Renal pelvis (tissue), 4 donors: ENCODE measurements around the gene WASF3. TPM values are rescaled to one million over a fixed set of nuclear protein-coding genes. Genes with fewer than 3 reads are reported as not detected.
A peak's percentile ranks its signal among the peaks of the same experiment; 100 is the strongest.

ENCODE experiments used
- DNase-seq: peaks from one replicate; pipeline ENCODE4 v3.0.0-alpha.2; 2013
- polyA plus RNA-seq, 3 donors: library from polyadenylated mRNA; unstranded; fragments of 120-200 nt; gene quantifications; one replicate each; pipeline ENCODE4 v1.2.1, GENCODE V29; 2013; ENCODE audit not compliant: insufficient read length in 3 of 3

The WASF3 gene
- polyA plus RNA-seq, 3 donors: 41.4 to 54.2 (median 47.7) TPM

GRCh38 chr13:26540334-26540733, 17.1 kb upstream of the WASF3 start:
- no peak for DNase-seq

GRCh38 chr13:26541041-26541440, 16.4 kb upstream of the WASF3 start:
- DNase-seq: no peak

DNA sequence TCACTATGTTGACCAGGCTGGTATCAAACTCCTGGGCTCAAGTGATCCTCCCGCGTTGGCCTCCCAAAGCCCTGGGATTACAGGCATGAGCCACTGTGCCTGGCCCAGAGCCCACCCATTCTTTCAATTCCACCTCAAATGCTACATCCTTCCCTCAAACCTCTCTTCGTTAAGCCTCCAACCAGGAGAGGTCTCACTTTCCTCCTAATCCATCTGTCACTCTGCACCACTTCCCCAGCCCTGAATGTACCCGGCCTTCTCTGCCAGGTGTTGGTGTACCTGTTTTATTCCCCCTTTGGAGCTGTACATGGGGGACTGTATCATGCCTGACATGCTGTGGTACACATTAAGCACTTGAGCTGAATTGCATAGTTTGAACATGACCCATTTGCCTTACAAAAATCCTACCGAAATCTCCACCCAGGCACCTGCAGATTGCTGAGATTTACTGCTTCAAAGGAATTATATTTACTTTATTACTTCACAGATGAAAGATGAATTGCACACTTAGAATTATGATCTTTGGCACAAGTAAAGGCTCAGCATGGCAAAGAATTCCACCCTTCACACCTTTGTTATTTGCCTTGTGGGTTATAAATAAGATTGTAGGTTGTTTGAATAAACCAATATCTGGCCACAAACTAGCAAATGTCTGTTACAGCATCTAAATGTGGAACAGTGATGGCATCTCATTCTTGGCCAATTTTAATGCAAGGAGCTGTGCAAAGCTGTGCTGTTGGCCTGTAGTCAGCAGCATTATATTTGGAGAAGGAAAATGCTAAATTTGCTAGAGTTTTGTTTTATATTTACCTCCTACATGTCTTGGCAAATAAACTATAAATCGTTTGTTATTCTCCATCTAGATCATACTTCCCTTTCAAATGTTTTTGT, 15.6 kb upstream of the WASF3 start:
- DNase-seq: no peak

GRCh38 chr13:26544707-26545106, 12.8 kb upstream of the WASF3 start:
- no peak for DNase-seq

DNA sequence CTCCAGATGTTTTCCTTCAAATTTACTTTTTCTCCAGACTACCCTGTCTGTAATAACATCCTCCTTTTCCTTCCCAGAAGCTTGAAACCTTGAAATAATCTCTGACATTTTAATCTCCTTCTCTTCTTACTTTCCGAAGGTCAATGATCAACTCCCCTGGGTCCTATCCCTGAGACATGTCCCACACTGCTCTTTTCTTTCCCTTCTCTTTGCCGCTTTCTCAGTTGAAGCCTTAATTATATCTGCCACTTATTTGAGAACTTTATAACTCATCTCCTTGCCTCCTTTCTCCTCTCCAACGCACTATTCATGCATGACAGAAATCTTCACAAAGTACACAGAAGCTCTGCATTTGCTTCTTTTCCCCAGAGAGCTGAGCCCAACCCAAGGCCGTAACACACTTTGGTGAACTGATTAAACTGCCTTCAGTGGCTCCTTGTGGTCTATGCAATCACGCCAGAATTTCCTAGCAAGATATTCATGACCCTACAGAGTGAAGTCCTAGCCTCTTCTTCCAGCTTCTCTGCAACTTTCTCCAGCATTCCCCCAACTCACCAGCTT, 9.2 kb upstream of the WASF3 start:
- DNase-seq: peak; percentile 69

- DNase-seq: no peak
These were observed 7.8 kb upstream of the WASF3 start for GRCh38 chr13:26549713-26550112.

- no peak for DNase-seq
These were observed 6.1 kb upstream of the WASF3 start for GRCh38 chr13:26551255-26551860.

DNA sequence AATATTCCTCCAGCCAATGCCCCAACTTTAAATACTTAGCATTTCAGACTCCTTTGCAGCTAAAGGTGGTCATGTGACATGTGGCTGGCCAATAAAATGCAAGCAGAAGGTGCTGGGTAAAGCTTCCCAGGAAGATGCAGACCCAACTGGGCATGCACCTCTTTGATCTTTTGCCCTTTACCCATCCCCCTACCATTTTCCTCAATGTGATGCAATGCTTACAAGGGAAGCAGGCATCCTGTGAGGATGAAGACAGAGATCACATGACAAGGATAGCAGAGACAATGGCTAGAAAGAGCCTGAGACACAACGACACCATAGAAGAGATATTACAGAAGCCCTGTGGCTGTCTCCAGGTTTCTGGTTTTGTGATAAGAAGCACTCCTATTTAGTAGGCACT, 2.1 kb upstream of the WASF3 start:
- DNase-seq: no peak

DNA sequence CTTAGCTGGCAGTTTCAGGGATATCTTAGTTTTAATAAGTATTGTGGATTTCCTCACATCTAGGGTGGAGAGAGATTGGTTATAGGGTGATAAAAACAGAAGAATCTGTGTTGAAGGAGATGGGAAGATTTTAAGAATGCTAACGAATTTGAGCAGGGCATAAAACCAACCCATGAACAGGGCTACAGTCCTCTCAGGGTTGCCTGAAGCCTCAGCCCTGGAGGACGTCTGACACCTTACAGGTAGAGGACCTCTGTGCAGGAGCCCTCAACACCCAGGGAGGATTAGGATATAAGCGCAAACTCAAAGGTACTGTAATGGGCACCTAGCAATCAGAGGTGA, 461 bp upstream of the WASF3 start:
- DNase-seq: no peak

DNA sequence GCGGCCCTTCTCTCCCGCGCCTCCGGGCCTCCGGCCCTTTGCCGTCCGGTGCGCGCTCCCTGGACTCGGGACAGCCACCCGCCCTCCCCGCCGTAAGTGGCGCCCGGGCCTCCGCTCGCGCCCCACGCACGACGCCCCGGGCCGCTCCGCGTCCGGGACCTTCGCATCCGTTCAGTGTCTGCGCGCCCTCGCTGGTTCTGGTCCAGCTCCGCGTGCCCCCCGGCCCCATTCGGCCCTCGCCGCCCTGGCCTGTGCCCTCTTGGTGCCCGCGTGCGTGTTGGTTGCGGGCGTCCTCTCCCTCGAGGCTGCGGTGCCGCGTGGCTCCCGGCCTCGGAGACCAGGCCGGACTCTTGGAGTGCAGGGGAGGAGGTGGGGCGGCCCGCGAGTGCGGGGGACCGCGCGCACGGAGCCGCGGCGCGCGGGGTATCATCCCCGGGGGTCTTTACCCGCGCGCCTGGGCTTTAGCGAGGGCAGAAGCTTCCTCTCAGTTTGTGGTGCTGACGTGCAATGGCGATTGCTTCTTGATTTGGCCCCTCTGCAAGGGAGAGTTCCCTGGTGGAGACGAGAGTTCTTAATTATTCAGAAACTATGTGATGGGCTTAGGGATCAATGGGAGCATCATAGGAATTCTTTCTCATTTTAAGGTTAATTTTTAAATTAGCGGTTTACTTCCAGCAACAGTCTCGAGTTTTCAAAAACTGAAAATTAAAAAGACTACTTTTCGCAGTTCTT, 757 bp downstream of the WASF3 start:
- DNase-seq: no peak

DNA sequence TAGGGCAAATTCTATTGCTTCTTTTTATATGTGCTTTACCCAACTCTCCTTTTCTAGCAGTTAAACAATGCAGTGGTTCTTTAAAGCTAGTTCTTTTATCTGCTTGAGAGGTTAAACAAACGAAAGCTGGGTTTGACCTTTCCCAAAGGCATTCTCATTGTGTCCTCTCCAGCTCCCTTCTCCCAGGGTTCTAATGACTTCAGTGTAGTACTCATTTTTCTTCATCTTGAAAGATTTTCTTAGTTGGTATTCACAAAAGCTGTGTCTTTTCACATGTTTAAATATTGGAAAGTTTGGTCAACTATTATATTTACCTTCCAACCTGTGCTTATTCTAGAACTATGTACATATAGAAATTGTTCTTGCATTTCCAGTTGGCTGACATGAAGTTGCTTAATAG, 1.5 kb downstream of the WASF3 start:
- no peak for DNase-seq

DNA sequence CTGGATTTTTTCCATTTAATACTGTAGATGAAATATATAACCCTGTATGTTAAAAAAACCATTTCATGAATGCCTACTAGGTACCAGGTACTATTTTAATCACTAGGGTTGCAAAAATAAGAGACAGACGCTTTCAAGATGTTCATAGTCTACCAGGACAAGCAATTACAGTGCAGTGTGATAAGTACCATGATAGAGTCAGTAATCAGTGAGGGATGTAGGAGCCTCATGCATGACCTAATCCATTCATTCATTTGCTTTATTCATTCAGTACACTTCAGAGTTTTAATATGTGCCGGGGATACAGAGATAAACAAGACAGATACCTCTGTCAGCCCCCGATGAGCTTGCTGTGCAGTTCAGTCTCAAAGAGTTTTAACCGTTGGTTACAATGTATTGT, 3.0 kb downstream of the WASF3 start:
- DNase-seq: no peak

GRCh38 chr13:26561067-26561466, 3.6 kb downstream of the WASF3 start:
- DNase-seq: no peak

- DNase-seq: peak; percentile 50
These were observed 4.4 kb downstream of the WASF3 start for GRCh38 chr13:26561651-26562511.

- no peak for DNase-seq
These were observed 5.0 kb downstream of the WASF3 start for GRCh38 chr13:26562512-26562890.

DNA sequence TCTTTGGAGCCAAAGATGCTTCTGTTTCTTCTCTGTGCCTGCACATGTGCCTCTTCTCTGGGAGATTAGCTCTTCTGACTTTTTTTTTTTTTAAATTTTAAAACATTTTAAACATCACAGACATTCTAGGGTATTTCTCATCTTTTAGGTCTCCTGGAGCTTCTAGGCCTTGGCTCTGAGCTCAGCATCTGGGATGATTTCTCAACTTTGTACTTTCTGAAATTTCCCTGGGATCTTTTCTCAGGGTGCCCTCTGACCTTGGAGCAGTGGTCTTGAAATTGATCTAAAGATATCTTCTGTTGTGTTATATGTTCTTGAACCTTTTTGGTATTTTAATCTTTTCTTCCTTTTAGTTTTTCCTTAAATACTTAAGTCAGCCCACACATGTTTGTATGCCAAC, 6.2 kb downstream of the WASF3 start:
- DNase-seq: no peak

- no peak for DNase-seq
These were observed 10.8 kb downstream of the WASF3 start for GRCh38 chr13:26568132-26568815.

- DNase-seq: no peak
These were observed 14.0 kb downstream of the WASF3 start for GRCh38 chr13:26571518-26571917.

DNA sequence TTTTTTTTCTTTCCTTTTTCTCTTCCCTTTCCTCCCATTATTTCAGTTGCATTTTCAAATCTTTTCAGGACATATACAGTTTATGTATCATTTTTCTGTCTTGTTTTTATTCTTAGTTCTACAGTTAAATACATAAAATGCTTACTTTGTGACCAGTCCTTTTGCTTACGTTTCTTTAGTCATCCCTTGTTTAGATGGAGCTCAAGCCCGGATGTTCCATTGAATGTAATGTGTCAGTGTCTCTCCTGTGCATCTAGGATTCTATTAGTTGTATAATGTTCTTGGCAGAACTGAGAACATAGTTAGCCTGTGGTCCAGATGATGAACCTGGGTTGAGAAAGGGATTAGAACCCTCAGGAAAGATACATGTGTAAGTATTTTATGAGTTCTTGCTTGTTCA, 17.8 kb downstream of the WASF3 start:
- no peak for DNase-seq

DNA sequence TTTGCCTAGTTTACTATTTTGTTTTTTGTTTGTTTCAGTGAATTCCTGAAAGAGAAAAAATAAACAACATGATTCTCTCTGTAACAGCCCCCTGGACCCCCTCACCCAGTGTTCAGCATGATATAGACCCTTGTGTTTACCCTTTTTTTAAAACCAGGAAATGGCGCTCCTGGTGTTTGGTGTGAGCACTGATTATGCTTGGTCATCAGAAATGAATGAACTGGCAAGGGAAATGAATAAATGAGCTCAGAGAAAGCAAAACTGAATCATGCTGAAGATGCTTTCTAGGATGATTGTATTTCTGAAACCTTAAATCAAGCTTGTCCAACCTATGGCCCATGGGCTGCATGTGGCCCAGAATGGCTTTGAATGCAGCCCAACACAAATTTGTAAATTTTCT, 22.1 kb downstream of the WASF3 start:
- DNase-seq: no peak

DNA sequence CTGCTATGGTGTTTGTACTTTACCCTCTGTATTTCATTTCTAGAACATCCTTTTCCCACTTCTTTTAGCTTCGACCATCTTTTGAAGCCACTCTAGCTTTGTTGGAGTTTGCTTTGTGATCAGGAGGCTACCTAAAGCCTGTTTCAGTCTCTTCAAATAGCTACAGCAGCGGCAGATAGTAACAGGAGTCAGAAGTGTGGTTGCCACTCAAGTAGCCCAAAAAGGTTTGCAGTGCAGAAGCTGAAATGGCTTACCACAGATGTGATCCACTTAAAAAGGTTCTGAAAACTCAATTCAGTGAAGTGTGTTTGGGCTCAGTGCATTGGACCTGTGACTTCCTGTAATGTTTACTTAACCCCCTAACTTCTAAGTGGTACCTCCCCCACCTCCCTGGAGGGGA, 26.2 kb downstream of the WASF3 start:
- DNase-seq: no peak
